HS-27A (cell line): ENCODE data around the gene MSANTD2.

Experiments used
- DNase-seq: peaks from one replicate; pipeline ENCODE4 v3.0.0-alpha.2; 2012; ENCODE audit warnings: low read depth, missing footprints

Gene MSANTD2

DNA sequence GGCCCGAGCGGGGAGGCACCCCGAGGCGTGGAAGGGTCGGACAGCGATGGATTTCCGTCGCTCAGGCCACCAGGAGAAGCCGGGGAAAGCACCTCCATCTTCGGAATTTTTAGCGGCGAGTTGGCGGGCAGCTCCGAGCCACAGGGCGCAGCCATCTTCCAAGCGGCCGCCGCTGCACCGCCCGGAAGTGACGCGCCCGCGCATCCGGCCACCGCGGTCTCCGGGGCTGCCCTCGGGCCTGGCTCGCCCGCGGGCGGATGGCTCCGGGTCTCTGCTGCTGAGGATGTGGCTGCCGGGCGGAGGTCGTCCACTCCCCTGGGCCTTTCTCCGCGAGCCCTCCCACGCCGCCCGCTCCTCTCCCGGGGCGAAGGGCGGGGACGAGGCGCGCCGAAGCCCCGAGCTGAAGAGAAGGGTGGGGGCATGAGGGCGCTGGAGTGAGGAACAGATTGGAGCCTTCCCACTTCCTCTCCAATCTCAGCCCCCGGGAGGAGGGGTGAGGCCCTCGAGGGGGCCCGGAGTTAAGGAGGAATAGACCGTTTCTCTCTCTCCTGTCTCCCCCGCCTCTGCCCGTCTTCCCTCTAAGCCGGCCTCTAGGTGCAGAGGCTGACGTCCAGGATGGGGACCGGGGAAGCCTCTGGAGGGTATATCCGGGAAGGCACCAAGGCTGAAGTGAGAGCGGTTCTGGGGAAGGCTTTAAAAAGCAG is at the start of gene MSANTD2:
Gene MSANTD2 (minus strand): TSS at position 181 of the 704 bp plus-strand sequence. CDS start 26 bp downstream, at position 155.
- no peak for DNase-seq

DNA sequence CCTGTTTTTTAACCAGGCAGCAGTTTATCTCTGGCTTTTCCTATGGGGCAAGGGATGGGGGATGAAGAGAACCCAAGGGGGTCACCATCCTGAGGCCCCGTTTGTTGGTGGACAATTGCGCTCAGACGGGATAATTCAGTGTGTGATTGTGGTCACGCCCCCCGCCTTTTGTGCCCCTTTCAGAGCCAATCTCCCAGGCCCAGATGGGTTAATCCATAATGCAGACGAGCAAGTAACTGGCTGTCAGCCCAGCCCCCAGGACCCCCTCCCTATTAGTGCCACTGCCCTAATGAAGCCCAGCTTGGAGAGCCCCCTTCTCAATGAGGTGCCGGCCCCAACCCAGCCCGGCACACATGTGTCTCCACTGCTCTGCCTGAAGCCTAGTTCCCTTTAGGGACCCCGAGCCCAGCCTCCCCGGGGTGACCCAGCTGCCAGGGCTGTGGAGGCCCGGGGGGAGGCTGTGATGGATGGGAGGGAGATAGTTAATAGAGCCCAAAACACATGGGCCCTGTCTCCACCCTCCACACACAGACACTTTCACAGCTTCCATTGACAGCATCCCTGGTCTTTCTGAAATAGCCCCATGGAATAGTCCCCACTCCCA is 46.0 kb upstream of the MSANTD2 start:
- no peak for DNase-seq

DNA sequence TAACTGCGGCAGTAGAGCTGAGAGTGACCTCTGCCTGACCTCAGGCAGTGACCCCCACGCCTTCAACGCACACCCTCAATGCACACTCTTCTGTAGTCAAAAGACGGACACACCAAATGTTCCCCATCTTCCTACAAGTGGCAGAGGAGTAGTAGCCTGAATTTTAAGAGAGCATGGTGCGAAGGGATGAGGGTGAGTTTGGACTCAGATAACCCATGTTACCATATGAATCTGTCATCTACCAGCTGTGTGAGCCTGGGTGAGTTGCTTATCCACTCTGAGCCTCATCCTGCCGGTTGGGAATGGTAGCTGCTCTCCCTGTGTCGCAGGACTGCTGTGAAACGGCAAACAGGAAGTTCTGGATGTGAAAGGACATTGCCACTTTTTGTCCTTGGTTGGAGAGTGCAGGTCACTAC is 44.5 kb upstream of the MSANTD2 start:
- DNase-seq = no peak

DNA sequence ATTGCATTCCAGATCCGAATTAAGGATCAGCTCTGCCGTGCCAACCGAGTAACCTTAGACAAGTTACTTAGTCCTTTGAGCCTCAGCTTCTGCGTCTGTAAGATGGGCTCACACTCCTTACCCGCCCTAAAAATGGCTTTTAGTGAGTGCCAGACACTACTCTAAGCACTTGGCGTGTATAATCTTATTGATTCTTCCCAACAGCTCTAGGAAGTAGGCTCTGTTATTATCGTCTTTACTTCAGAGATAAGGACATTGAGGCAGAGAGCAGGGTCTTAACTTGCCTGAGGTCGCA is 43.4 kb upstream of the MSANTD2 start:
- DNase-seq = no peak

DNA sequence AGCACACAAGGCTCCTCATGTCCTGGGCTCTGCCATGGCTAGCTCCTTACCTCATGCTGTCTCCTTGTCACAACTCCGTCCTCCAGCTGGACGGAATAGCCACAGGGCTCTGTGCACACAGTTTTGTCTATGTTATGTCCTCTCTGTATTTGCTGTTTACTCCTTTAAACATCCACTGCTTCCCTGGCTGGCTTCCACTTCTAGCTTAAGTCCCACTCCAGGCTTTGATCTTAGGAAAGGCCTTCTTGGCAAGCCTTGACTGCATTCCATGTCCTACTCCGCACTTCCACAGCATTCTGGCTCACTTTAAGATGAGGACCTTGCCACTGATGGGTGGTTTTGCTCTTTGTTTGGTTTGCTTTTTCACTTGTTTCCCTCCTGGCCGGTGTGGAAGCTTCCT is 42.1 kb upstream of the MSANTD2 start:
- DNase-seq = no peak

DNA sequence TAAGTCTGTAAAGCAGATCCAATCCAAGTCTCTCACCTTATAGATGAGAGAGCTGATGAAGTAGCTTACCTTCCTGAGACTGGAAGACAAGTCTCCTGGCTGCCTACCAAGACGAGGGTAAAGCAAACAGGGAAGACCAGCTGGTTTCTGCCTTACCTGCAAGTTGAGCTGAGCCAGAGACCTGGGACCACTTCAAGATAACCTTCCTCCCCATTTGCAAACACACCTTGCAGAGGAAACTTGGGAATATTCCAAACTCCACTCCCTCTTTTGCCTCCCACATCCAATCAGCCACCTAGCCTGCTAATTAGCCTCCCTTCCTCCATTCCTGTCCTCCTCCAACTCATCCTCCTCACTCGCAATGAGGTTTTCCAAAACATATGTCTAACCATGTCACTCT is 41.6 kb upstream of the MSANTD2 start:
- DNase-seq = no peak

DNA sequence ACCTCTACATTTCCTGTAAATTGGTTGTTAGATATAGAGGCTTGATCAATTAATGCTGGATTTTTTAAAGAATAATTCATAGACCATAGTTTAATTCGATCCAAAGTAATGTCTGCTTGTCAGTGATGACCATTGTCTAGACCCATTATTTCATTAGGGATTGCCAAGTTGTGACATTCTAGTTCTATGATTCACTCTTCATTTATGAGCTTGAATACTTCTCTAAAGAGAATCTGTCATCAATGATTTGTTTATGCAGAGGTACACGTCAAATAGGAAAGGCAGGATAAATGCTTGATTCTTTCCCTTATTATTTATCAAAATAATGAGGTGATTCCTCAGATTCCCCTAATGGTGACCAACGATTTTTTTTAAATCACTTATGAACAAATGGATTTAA is 41.0 kb upstream of the MSANTD2 start:
- no peak for DNase-seq

DNA sequence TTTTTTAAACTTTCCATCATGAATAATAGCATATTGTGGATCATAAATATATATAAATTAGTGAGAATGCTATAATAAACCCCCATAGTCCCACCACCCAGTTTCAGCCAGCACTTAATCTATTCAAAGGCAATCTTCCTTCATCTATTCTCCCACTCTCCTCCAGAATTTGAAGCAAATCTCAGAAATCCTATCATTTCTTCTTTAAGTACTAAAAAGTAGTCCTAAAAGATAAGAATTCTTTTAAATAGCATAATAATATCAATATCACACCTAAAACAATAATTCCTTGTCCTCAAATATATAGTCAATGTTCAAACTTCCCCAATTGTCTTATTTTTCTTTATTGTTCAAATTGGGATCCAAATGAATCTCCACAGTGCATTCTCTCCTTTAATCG is 40.5 kb upstream of the MSANTD2 start:
- DNase-seq = no peak

DNA sequence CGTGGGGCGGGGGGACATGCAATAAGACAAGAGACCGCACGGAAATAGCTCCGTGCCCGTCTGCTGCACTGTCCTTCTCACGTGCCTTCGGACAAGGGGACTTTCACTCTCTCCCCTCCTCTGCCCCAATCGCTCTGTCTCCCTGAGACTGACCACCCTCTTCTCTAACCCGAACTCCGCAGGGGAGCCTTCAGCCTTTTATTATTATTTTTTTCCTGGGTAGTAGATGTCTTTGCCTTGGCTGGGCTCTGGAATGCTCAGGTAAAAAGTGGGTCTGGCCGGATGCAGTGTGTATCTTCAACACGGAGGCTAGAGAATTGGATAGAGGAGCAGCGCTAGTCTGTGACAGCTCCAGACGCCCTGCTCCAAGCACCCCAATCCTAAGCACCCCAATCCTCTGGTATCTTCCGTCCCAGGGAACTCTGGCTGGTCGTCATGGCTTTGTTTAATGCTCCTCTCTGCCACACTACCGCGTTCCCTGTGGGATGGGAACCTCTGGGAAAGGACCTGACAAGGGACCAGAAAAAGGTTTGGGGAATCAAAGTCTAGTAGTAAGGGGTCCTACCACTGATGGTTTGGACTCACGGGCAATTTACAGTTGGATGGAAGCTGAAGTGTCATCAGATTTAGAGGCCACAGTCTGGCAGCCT is 39.9 kb upstream of the MSANTD2 start:
- DNase-seq = no peak

DNA sequence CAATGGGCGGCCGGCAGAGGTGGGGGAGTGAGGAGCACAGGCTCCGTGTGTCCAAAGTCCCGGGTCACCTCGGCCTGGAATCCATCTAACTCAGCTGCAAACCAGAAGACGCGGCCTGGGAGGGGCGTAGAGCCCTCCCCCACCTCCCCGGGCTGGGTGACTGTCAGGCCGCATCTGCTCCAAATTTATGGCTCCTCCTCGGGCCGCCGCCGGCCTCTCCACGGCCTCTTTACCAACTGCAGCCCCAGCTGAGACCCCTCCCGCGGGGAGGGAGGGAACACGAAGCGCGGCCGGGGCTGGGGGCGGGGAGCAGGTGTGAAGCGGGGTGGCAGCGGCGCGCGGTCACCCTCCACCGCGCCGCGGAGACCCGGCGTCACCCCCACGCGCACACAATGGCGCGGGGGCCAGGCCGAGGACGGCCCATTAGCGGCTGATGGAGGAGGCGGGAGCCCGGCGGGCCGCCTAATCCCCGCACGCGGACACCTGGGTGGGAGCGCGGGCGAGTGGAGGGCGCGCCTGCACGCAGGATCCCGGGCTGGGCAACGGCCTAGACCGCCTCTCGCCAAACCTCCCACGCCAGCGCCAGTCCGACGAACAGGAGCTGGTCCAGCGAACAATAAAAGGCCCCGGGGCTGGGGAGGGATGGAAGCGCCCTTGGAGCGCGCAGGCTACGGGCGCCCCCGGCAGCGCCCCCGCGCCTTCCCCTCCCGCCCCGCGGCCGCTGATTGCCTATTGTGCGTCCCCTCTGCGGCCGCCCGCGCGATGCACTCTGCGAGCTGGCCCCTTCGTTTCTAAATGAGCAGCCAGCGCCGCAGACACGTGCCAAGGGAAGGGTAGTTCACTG is 39.1 kb upstream of the MSANTD2 start:
- DNase-seq = no peak

DNA sequence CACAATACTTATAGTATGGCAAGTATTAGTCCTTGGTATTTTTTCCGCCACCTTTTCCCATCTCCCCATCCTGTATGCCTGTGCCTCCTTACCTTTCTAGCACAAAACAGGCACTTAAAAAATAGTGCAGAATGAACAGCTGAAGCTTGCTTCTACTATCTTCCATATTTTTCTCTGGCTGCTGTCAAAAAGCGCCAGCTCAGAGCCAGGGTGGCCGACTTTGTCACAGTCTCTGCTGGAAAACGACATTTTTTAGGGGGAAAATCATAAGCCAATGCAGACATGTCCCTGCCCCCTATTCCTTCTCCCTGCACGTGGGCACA is 38.6 kb upstream of the MSANTD2 start:
- no peak for DNase-seq

DNA sequence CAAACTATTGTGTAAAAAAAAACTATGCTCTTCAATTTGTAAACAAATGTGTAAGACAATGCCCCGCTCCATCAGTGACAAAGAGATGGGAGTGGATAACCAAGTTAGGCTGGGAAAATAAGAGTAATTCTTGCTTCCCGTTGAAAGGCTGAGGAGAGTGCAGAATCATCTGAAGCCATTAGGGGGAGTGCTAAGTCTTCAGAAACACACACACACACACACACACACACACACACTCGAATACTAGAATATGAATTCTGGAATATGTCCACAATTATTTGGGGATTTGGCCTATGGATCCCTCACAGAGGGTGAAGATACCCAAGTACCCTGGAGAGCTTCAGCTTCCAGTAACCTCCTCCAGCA is 37.3 kb upstream of the MSANTD2 start:
- no peak for DNase-seq

DNA sequence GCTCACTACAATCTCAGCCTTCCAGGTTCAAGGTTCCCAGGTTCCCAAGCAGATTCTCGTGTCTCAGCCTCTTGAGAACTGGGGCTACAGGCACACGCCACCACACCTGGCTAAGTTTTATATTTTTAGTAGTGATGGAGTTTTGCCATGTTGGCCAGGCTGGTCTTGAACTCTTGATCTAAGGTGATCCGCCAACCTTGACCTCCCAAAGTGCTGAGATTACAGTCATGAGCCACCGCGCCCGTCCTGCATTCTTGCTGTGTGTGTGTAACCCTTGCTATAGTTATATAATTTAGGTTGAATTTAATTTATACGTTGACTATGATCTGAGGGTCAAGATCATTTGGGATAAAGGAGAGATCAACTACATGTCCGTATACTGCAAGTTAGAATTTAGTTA is 35.7 kb upstream of the MSANTD2 start:
- no peak for DNase-seq

DNA sequence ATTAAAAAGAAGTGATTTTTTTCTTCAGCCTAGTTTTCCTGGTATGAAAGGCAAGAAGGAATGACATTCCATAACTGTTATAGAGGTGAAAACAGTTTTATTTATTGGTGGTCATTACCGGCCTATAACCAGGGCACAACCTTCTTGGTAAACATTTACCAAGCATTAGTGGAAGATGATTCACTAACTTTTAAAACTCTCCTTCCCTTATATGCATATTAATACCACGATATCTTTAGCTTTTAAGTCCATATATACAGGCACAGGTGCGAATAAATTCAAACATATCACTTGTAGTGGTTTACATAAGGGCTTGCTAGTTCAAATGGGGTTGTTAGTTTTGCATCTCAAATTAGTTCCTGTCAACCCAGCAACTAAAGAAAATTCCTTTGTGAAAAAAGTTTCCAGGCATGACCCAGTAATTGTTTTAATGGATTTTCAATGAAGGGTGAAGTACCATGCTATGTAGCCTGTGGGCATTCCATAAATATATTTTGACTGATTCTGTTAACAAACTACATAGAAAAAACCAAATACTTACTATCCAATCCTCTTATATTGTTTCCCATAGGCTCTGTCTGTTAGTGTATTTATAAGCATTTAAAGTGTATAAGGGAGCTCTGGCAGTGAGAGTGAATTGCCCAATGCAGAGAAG is 34.4 kb upstream of the MSANTD2 start:
- DNase-seq = no peak

DNA sequence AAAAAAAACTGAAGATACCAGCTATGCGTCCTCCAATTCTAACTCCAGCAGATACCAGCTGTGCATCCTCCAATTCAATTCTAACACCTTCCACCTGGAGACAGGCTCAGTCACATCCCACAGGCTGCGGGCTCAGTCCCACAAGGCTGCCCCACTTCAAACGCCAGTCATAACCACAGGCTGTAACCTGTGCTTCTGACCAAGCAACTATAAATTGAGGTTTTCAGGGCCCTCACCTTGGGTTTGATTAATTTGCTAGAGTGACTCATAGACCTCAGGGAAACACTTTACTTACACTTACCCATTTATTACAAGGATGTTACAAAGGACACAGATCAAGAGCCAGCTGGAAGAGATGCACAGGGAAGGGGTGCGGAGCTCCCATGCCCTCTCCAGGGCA is 32.4 kb upstream of the MSANTD2 start:
- DNase-seq = no peak

DNA sequence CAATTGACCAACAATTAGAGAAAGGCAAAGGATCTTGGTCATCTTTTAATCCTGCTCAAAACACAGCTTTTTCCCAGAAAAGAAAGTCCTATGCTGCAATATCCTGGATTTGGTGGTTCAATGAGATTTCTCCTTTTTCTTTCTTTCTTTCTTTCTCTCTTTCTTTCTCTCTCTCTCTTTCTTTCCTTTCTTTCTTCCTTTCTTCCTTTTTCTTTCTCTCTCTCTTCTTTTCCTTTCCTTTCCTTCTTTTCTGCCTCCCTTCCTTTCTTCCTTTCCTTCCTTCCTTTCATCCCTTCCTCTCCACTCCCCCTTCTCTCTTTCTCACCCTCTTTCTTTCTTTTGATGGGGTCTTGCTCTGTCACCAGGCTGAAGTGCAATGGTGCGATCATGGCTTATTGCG is 31.7 kb upstream of the MSANTD2 start:
- no peak for DNase-seq

DNA sequence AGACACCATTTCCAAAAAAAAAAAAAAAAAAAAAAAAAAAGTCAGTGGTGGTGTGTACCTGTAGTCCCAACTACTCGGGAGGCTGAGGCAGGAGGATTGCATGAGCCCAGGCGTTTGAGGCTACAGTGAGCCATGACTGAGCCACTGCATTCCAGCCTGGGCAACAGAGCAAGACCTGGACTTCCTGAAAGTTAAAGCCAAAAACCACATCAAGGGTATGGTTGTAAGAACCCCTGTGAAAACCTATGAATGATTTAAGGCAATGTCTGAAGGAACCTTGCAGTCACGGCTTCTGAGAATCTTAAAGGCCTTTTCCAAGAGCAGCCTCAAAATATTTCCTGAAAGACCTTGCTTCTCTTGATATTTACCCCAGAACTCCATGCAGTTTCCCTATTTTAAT is 30.5 kb upstream of the MSANTD2 start:
- no peak for DNase-seq

DNA sequence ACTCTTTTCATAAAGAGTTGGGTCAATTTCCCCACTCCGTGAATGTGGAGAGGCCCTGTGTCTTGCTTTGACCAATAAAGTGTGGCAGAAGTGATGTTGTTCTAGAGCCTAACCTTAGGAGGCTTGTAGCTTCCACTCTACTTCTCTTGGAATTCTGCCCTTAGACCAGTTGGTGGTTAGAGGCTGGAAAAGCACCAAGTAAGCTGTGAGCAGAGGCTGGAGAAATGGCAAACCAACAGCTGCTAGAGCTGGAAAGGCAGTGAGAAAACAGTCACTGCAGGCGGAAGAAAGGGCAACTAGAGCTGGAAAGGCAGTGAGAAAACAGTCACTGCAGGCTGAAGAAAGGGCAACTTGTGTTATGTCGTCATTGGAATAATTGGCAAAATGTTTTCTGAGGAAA is 29.8 kb upstream of the MSANTD2 start:
- DNase-seq = no peak

DNA sequence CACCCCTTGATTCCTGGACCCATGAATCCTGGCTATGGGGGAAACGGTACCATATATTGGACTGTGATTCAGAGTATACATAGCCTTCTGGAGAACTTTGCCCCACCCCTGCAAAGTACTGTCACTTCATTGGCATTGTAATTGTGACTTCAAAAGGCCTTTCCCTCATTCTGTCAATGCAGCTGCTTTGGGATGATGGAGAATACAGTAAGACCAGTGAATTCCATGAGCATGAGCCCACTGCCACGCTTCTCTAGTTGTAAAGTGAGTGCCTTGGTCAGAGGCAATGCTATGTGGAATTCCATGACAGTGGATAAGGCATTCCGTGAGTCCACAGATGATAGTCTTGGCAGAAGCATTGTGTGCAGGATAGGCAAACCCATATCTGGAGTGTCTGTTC is 25.7 kb upstream of the MSANTD2 start:
- DNase-seq = no peak

DNA sequence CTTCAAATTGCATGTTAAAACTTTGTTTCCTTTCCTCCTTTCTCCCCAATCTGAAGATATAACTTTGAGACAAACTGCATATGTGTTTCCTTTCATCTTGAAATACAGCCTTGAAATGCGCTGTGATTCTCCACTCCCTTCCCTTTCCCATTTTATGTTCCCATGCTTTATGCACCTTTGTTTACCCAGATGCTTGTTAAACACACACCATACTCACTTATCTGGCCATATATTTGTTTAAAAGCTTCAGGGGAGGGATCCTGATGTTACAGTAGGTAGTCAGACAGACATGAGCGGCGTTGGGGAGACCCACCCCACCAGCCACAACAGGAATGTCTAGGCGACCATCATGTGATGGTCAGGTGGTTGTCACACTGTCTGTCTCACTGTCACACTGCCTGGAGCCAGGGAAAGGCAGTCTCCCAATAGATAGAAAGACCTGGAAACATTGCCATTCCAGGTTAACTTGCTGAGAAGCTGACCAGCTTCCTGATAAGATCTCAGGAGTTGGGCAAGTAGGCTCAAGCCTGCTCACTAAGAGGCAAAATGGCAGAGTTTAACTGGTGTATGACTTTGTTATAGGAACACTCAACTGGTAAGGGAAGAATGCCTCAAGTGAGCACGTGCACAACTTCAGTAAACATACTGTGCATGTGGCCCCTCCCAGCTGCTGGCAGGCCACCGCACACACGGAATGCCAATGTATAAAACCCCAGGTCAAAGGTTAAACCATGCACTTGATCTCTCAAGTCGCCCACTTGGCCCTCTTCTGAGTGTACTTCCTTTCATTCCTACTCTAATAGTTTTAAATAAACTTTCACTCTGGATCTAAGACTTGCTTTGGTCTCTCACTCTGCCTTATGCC is 23.5 kb upstream of the MSANTD2 start:
- no peak for DNase-seq

DNA sequence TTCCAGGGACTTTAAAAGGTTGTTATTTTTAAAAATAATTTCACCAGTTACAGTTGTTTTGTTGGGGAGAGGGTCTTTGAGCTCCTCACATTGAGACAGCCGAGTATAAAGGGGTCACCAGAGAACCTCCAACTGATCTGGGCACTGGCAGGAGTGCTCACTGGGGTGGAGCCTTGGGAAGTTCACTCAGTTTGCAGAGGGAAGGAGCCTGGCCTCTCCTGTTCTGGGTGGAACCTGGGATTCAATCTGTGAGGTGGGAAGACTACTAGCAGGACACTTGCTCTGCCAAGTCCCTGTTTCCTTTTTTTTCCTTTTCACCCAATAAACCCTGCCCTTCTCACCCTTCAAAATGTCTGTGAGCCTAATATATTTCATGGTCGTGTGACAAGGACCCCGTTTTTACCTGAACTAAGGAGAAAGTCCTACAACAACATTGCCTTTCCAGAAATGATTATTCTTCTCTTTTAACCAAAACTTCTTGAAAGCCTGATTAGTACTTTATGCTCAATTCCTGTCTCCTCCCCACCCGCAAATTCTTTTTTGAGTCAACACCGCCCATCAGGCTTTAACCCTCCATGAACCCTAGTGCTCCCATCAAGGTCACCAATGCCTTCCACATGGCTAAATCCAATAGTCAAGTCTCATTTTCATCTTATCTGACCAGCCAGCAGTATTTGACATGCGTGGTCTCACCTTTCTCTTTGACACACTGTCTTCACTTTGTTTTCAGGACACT is 22.0 kb upstream of the MSANTD2 start:
- no peak for DNase-seq
